22Rv1 (cell line): Measurements from ENCODE around the gene ZNF717.
A peak's percentile ranks its signal among the peaks of the same experiment; 100 is the strongest.
"Not testable (repeated sequence)": the region's sequence is repeated elsewhere in the genome, so short reads cannot be mapped to it uniquely, and the experiment has no call there.

Experiments
- CTCF ChIP-seq: fragments of 450-650 bp; IDR thresholded peaks from 2 replicates; pipeline ENCODE4 v1.5.1; 2017; ENCODE audit warnings: mild to moderate bottlenecking
- ZFX ChIP-seq: fragments of 450-650 bp; IDR thresholded peaks from 2 replicates; pipeline ENCODE4 v1.6.1; 2017; ENCODE audit warnings: antibody characterized with exemption, borderline replicate concordance

- TF ChIP-seq CTCF: peak; percentile 19; the same call in 1 of the 2 replicates
- not testable (repeated sequence) for TF ChIP-seq ZFX
Measured at GRCh38 chr3:75818019-75818418, 32.7 kb upstream of the ZNF717 start.
